Suprapubic skin (tissue), 4 donors: ENCODE data around the gene FOXO6. TPM values are rescaled to one million over a fixed set of nuclear protein-coding genes. Genes with fewer than 3 reads are reported as not detected.

Experiments used
- DNase-seq, 2 donors: peaks; one replicate each; pipeline ENCODE4 v3.0.0-alpha.2; 2019; ENCODE audit warnings: low spot score in 2 of 2
- H3K27ac ChIP-seq: fragments of 200-600 bp; sonication (generic); one replicate; pipeline ENCODE4 v1.5.1; 2019
- H3K27me3 ChIP-seq: fragments of 200-600 bp; sonication (generic); one replicate; pipeline ENCODE4 v1.5.1; 2019
- H3K36me3 ChIP-seq: fragments of 200-600 bp; sonication (generic); one replicate; pipeline ENCODE4 v1.5.1; 2019
- H3K4me1 ChIP-seq: fragments of 200-600 bp; sonication (generic); one replicate; pipeline ENCODE4 v1.5.1; 2019
- H3K4me3 ChIP-seq: fragments of 200-600 bp; sonication (generic); one replicate; pipeline ENCODE4 v1.5.1; 2019; ENCODE audit warnings: mild to moderate bottlenecking
- H3K9me3 ChIP-seq: fragments of 200-600 bp; sonication (generic); one replicate; pipeline ENCODE4 v1.5.1; 2019
- EP300 ChIP-seq: sonication (generic); formaldehyde crosslinking; IDR thresholded peaks from one replicate; pipeline ENCODE4 v1.6.1; 2017; ENCODE audit warnings: antibody characterized with exemption
- POLR2A ChIP-seq, 2 donors: fragments of 450-650 bp; IDR thresholded peaks; one replicate each; pipeline ENCODE4 v1.6.1; 2017; ENCODE audit warnings: antibody characterized with exemption in 2 of 2, mild to moderate bottlenecking in 2 of 2, moderate library complexity in 2 of 2
- POLR2AphosphoS5 ChIP-seq, 3 donors: sonication (generic); formaldehyde crosslinking; IDR thresholded peaks; one replicate each; pipeline ENCODE4 v1.6.1; 2017; ENCODE audit warnings: antibody characterized with exemption in 3 of 3
- WGBS: methylation state at CpG from one replicate; pipeline ENCODE4 v1.1.5; 2018; 5-methylcytosine and 5-hydroxymethylcytosine counted together
- total RNA-seq, 4 donors: library from RNA; depleted of rRNA; stranded (reverse); fragments of >200 nt; gene quantifications; one replicate each; pipeline ENCODE4 v1.1.0, GENCODE V29; 2016
- TF ChIP-seq, protein P1 (sequence below), 2 donors: fragments of 200-600 bp in 1 of 2; fragments of 450-650 bp in 1 of 2; sonication (generic) in 1 of 2; IDR thresholded peaks; one replicate each; pipeline ENCODE4 v1.5.1; 2016 to 2019; ENCODE audit warnings: antibody characterized with exemption in 2 of 2, mild to moderate bottlenecking in 1 of 2, moderate library complexity in 1 of 2

The FOXO6 gene
- total RNA-seq, 4 donors from 2014 or later: 1.4 to 2.8 (median 1.6) TPM

DNA sequence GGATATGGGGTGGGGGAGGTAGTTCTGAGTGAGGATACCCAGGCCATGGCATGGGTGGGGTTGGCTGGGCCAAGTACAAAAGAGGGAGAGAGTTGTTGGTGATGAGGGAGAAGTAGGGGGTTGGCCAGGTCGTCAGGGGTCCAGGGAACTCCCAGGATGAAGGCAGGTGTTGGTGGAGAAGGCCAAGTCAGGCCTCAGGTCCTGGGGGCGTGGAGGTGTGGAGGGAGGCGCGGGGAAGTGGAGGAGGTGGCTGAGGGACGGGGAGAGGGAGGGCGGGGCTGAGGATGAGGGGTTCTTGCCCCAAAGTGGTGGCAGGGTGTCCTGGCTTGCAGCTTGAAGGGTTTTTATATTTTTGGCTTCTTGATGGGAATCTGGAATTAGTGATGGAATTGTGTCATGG, 61.1 kb downstream of the FOXO6 start:
- Histone ChIP-seq H3K36me3 (no peaks in the 10 kb centered on the region), H3K4me3 (no peak overlapping the region), H3K27ac (no peak overlapping the region), H3K4me1 (peaks cover 37% of the 10 kb centered on the region), H3K27me3 (no peaks in the 10 kb centered on the region), H3K9me3 (no peaks in the 10 kb centered on the region)
- no peak for TF ChIP-seq POLR2AphosphoS5 (IDR thresholded peaks at IDR 0.05)
- TF ChIP-seq POLR2A (IDR thresholded peaks at IDR 0.05): no peak
- TF ChIP-seq, protein P1, sequence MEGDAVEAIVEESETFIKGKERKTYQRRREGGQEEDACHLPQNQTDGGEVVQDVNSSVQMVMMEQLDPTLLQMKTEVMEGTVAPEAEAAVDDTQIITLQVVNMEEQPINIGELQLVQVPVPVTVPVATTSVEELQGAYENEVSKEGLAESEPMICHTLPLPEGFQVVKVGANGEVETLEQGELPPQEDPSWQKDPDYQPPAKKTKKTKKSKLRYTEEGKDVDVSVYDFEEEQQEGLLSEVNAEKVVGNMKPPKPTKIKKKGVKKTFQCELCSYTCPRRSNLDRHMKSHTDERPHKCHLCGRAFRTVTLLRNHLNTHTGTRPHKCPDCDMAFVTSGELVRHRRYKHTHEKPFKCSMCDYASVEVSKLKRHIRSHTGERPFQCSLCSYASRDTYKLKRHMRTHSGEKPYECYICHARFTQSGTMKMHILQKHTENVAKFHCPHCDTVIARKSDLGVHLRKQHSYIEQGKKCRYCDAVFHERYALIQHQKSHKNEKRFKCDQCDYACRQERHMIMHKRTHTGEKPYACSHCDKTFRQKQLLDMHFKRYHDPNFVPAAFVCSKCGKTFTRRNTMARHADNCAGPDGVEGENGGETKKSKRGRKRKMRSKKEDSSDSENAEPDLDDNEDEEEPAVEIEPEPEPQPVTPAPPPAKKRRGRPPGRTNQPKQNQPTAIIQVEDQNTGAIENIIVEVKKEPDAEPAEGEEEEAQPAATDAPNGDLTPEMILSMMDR (IDR thresholded peaks at IDR 0.05): no peak
- no peak for TF ChIP-seq EP300
- 82% methylated on average over 6 of the region's 6 CpGs for WGBS
- DNase-seq: no peak

DNA sequence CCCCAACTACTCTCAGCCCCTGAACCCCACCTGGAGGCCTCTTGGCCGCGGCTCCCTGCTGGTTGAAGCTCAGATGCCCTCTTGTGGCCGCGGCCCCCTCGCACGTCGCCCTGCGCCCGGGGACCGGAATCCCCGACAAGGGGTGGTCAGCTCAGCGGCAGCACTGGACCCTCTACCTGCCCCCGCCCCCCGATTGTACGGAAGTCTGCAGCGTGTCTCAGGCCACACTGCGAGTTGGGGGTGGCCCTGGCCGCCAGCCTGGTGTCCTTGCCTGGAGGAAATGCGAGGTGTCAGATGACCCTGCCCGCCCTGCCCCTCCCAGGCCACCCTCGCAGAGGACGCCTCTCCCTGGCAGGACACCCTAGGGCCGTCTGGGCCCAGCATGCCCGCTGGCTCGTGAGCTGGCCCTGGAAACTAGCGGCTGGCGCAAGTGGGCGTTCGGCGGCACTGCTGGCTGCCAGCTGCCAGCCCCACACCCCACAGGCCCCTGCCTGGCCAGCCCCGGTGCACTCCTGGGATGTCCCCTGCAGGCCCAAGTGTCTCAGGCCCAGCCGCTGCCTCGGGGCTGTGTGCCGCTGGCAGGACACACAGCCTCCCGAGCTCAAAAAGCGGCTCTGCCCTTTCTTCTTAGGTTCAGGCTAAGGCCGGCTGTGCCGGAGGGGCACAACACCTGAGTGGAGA, 62.4 kb downstream of the FOXO6 start:
- TF ChIP-seq, protein P1 (IDR thresholded peaks at IDR 0.05): no peak
- TF ChIP-seq EP300 (no peak), POLR2AphosphoS5 (IDR thresholded peaks at IDR 0.05) (no peak), POLR2A (IDR thresholded peaks at IDR 0.05) (no peak)
- no peaks in the 10 kb centered on the region for H3K36me3 ChIP-seq
- H3K4me1 ChIP-seq: peaks cover 24% of the 10 kb centered on the region
- DNase-seq: no peak
- H3K4me3 ChIP-seq: no peak overlapping the region
- H3K27ac ChIP-seq: no peak overlapping the region
- H3K9me3 ChIP-seq: no peaks in the 10 kb centered on the region
- 84% methylated on average over 28 of the region's 38 CpGs for WGBS
- H3K27me3 ChIP-seq: no peaks in the 10 kb centered on the region

DNA sequence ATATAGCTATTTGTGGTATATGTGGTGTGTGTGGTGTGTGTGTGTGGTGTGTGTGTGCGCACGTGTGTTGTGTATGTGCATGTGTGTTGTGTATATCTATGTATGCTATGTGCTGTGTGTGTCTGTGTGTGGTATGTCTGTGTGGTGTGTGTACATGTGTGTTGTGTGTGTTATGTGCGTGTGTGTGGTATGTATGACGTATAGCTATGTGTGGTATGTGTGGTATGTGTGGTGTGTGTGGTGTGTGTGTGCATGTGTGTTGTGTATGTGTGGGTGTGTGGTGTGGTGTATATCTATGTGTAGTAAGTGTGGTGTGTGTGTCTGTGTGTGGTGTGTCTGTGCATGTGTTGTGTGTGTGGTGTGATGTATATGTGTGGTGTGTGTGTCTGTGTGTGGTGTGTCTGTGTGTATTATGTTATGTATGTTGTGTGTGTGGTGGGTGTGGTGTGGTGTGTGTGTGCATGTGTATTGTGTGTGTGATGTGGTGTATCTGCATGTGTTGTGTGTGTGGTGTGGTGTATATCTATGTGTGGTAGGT, 63.4 kb downstream of the FOXO6 start:
- no peak overlapping the region for H3K4me3 ChIP-seq

DNA sequence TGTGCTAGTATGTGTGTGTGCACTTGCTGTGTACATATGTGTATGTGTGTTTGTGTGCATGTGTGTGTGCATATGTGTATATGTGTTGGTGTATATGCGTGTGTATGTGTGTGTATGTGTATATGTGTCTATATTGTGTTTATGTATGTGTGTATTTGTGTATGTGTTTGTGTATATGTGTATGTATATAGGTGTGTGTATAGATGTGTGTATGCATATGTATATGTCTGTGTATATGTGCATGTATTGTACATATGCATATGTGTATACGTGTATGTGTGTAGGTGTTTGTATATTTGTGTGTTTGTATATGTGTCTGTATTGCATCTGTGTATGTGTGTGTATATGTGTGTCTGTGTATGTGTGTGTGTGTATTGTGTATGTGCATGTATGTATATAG, 64.1 kb downstream of the FOXO6 start:
- DNase-seq: no peak
- 97% methylated on average over 2 of the region's 2 CpGs for WGBS
- Histone ChIP-seq H3K4me3 (no peak overlapping the region), H3K9me3 (no peaks in the 10 kb centered on the region), H3K27me3 (no peaks in the 10 kb centered on the region), H3K36me3 (no peaks in the 10 kb centered on the region), H3K27ac (no peak overlapping the region), H3K4me1 (peaks cover 7% of the 10 kb centered on the region)
- TF ChIP-seq EP300 (no peak), POLR2AphosphoS5 (IDR thresholded peaks at IDR 0.05) (no peak), POLR2A (IDR thresholded peaks at IDR 0.05) (no peak)
- TF ChIP-seq, protein P1 (IDR thresholded peaks at IDR 0.05): no peak

More for the DNA sequence above, 63.4 kb downstream of the FOXO6 start:
- no peak overlapping the region for H3K27ac ChIP-seq
- H3K4me1 ChIP-seq: peaks cover 14% of the 10 kb centered on the region
- no peaks in the 10 kb centered on the region for H3K36me3 ChIP-seq
- WGBS: 88% methylated on average over 4 of the region's 4 CpGs
- no peaks in the 10 kb centered on the region for H3K27me3 ChIP-seq
- DNase-seq: no peak
- H3K9me3 ChIP-seq: no peaks in the 10 kb centered on the region
- TF ChIP-seq POLR2AphosphoS5 (IDR thresholded peaks at IDR 0.05): no peak

DNA sequence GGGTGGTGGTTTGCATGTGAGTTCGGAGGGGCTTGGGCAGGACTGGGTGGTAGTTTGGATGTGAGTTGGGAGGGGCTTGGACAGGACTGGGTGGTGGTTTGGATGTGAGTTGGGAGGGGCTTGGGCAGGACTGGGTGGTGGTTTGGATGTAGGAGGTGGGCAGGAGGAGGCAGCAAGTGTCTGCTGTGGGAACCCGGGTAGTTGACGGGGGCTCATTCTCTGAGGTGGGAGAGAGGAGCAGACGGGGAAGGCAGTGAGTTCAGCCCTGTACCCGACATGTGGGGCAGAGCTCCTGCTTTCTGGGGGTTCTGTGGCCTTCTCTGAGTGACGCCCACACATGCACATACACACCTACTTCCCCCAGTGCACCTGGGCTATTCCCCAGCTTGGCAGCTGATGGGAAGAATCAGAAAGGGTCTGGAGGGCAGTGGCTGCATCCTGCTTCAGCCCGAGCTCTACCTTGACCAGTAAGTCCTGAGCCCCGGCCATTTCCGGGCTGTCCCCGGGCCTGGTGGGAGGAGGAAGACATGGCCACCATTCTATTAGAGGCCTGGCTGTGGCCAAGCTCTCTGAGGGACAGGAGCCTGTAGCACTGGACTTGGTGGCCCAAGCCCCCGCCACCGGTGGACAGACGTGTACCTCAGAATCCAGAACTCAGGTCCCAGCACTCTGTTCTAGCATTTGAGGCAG, 65.1 kb downstream of the FOXO6 start:
- 83% methylated on average over 6 of the region's 13 CpGs for WGBS
- no peaks in the 10 kb centered on the region for H3K9me3 ChIP-seq
- no peak overlapping the region for H3K4me3 ChIP-seq
- no peak for DNase-seq
- no peak overlapping the region for H3K27ac ChIP-seq
- no peaks in the 10 kb centered on the region for H3K4me1 ChIP-seq
- no peaks in the 10 kb centered on the region for H3K27me3 ChIP-seq
- TF ChIP-seq, protein P1 (IDR thresholded peaks at IDR 0.05): no peak
- TF ChIP-seq EP300 (no peak), POLR2AphosphoS5 (IDR thresholded peaks at IDR 0.05) (no peak), POLR2A (IDR thresholded peaks at IDR 0.05) (no peak)
- H3K36me3 ChIP-seq: no peaks in the 10 kb centered on the region
